ENCODE measurements around the gene LMLN.
"Not testable (repeated sequence)": the region's sequence is repeated elsewhere in the genome, so short reads cannot be mapped to it uniquely, and the experiment has no call there.

GRCh38 chr3:198082226-198082625 is 122.2 kb downstream of the LMLN start:
- not testable (repeated sequence) for TF ChIP-seq CTCF (IDR thresholded peaks at IDR 0.05; ENCODE audit: insufficient read depth, low read length, poor library complexity, severe bottlenecking); EZH2phosphoT487 (conservative IDR thresholded peaks at IDR 0.05; ENCODE audit: low read length)

Data from SU-DHL-6 (cell line).